Measurements from ENCODE around the gene BHMT2.
A peak's percentile ranks its signal among the peaks of the same experiment; 100 is the strongest.

The BHMT2 gene

DNA sequence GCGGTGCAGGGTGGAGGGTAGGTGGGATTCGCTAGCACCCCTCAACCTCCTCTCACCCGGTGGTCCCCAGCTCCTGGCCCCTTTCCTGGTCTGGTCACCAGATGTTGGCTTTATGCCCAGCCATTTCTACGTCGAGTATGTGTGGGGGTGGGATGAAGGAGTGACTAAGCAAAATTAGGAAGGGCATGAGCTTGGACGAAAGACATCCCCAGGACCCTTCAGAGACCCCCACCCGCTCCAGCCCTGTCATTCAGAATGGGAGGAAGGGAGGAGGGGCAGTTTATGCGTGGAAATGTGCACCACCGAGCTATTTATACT is 742 bp downstream of the BHMT2 start:
- DNase-seq: no peak

DNA sequence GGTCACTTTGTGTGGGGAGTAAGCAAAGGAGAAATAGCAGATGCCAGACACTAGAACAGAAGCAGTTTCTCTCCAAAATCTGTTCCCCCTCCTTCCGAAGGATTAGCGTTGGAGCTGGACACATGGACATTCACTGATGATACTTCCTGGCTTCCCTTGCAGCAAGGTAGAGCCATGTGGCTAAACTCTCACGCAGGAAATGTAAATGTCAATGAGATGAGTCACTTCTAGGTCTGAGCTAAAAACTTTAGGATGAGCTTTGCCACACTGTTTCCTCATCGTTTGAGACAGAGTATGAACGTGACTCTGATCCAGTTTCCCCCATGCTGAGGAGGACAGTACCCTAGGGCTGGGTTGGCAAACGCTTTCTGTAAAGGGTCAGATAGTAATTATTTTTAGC is 5.1 kb downstream of the BHMT2 start:
- DNase-seq: no peak

DNA sequence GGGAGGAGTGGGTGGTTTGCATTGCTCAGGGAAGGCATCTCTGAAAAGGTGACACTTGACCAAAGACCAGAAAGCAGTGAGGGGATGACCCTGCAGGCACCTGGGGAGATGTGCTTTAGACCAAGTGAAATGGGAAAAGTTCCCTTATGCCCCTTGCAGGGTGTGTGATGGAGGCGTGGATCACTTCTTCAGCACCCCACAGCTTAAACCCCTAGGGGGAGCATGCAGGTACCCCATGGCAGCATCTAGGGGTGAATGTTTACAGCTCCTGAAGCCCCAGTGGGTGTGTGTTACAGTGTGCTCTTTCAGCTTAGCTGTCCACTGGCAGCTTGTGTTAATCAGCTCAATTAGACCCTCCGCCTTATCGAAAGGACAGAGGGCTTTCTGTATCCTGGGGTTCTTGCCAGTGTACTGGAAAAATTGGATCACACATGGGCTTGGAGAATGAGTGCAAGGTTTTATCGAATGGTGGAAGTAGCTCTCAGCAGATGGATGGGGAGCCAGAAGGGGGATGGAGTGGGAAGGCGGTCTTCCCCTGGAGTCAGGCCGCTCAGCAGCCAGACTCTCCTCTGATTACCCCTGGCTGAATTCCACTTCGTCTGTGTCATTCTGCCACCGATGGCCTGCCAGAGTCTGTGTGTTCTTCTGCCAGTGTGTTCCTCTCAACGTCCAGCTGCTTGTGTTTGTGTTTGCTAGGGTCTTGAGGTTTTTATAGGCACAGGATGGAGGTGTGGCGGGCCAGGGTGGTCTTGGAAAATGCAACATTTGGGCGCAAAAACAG is 6.3 kb downstream of the BHMT2 start:
- no peak for DNase-seq

GRCh38 chr5:79076819-79077218 is 7.3 kb downstream of the BHMT2 start:
- DNase-seq: no peak

DNA sequence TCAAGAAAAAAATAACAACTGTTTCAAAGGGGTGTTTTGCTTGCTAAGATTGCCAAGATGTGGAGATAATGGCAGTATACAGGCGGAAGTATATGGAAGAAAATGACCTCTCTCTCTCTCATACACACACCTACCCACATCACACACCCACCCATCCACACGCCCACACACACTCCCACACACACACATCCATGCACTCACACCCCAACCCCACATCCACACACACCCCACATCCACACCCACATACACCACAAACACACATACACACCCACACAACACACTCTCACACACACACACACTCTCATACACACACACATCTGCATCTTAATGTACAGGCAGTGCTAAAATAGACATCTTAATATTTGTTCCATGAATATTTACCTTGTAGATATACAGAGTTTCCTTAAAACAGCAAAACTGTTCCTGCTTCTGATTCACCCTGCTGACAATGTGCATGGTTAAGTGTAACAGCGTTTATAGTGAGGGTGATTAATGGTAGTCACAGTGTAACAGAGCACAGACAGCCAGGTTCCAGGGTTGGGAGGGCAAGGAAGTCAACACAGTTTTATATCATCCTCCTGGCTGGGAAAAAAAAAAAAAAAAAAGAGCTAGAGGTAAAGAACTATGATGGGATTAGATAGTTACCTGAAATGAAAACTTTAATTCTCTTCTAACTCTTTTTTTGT is 8.3 kb downstream of the BHMT2 start:
- DNase-seq: no peak

DNA sequence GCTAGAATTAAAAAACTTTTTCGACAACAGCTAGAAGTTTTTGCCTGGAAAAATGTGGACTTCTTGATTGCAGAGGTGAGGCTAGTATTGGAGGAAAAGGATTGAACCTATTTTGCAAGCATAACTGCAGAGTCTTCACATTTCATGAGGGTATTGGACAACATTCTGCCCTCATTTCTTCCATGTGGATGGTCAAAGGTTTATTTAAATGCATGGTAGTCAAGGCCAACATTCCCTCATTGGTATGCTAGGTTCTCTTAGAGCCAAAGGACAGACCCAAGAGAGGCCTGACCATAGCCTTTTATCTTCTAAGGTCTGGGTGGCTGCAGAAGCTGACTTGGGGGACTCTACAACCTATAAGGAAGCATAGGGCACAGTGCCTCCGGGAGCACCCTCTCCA is 11.2 kb downstream of the BHMT2 start:
- DNase-seq: no peak

GRCh38 chr5:79081779-79082178 is 12.2 kb downstream of the BHMT2 start:
- no peak for DNase-seq

- no peak for DNase-seq
Observed at GRCh38 chr5:79086116-79086515, 16.5 kb downstream of the BHMT2 start.

DNA sequence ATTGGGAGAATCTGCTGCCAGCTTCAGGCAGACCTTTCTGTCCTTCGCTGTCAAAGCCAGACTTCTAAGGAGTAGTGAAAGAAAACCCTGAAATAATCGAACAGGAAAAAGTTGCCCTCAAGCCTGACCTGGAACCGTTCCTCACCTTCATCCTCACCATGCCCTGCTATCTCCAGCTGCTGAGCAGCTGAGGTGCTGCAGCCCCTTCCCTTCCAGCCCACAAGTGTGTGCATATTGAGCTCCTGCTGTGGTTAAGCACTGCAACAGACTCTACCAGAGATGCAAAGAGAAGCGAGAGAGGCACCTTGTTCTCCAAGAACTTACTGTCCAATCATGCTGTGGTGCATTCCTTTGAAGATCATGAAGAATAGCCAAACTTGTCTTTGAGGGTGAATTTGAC is 18.9 kb downstream of the BHMT2 start:
- DNase-seq: no peak

- DNase-seq: no peak
Observed at GRCh38 chr5:79091064-79091463, 21.5 kb downstream of the BHMT2 start.

DNA sequence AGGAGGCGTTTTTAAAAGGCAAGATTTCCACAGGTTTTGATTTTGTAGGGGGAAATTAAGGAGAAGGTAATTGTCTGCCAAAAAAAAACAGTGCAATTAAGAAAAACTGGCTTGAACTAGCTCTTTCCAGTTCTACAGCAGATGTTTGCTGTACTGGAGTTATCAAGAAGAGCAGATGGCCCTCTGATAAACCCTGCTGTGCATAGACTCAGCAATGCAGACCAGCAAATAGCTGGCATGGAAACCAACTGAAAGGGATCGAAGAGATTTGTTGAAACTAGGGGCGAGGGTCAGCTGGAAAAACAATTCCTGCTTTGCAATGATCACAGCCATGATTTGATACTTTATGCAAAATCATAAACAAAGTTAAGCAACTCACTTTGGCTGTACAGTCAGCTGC is 24.2 kb downstream of the BHMT2 start:
- DNase-seq: peak; percentile 85

DNA sequence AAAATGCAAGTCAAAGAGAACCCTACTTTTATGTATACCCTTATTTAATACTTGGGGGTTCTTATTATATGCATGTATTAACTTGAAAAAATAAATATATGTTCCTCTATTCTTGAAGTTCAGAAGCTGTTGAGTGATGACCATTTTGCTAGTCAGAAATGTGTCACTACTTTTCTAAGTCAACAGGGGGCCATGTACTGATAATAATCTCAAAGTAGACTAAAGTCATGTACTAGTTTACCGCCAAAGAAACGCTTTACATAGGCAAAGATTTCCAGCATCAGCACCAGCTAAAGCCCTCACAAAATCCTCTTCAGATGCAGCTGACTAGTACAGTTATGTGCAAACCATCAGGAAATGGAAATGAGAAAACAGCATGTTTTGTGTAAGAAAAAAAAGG is 36.3 kb downstream of the BHMT2 start:
- no peak for DNase-seq

DNA sequence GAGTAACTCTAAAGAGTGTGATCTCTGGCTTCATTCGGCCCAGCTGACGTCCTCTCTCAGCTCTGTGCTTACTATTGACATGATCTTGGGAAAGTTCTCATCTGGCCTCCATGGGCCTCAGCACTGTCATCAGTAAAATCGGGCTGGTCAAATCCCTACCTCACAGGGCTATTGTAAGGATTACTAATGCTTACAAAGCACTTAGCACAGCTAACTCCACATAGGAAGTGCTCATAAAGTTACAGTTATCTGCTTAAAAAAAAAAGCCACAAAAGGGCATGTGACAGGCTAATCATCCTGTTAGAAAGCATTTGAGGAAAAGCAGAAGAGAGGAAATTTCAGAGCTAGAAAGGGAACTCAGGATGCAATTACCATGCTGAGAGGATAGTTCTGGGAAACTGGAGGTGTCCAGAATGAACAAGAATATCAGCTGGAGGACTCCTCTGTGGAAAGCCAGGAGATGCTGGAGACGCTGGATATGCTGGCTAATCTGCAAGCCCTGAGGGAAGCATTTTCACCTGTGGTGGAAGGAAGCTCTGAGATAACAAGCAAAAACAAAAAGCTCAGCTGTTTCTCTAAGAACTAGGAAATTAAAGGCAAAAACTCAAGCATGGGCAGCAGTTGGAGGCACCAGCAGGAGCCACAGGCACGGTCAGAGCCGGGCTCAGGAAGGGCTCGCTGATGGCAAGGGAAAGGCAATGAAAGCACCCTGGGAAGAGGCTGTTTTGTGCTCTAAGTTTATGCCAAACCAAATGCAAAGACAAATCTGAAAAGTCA is 37.6 kb downstream of the BHMT2 start:
- no peak for DNase-seq

GRCh38 chr5:79108086-79108485 is 38.5 kb downstream of the BHMT2 start:
- DNase-seq: no peak

GRCh38 chr5:79108792-79109191 is 39.2 kb downstream of the BHMT2 start:
- DNase-seq: no peak

DNA sequence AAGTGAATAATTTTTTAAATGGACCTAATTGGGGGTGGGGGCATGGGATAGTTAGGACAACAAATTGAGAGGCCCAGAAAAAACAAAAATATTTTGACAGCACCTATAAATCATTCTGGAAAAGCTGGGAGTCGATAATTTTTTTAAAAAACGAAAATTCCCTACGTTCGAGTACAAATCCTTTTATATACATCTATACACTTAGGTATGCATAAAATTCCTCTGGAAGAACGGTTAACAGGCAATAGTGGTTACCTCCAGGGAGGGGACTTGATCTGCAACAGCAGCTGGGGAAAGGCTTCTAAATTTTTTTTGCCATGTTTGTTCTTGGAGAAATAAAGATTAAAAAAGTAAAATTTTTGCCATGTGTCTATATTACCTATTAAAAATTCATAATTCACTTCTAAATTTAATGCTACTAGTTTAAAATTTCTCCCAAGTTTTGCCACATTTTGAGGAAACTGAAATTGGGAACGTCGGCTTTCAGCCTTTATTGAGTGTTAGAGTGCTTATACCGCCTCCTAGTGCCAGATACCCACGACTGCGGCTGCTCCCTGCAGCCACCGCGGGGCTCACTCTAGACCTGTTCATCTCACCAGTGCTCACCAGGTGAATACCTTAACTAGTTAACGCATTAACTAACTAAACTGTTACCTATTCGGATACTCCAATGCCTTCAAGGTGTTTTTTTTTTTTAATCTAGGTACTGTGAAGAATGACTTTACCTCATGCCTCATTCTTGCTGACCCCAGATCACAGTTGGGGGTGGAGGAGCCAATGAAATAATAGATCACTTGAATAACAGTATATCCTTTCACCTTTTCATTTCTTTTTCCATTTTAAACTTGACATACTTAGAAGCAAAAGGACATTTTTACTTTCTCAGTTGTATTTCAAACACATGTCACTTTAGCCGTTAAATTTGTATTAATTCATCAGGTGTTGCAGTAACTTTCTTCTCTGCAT is 40.2 kb downstream of the BHMT2 start:
- DNase-seq: no peak

DNA sequence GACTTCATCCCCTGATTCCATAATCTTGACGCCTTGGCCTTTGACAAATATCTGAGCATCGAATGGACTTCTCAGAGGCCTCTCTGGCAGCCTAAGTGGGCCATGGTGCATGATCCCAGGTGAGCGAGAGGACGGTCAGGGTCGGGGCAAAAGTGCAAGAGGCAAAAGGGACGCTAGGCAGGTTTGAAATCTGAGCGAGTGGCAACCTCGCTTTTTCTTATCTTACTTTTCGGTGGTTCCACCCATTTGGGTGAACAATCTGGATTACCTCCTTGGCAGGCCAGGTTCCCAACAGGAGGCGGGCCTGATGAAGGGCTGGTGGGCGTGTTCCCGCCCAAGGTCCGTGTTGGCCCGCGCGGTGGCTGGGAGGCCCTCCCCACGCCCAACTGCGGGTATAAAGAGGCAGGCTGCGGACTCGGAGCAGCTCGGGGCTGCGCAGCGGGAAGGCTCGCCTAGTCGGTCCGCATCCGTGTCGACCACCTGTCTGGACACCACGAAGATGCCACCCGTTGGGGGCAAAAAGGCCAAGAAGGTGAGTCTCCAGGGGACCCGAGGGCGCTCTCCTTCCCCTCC is 41.9 kb downstream of the BHMT2 start, which contains the start of gene BHMT:
BHMT (plus strand) TSS at position 423 of the 573 bp plus-strand sequence; CDS start at position 500, 77 bp downstream.
- DNase-seq: no peak

GRCh38 chr5:79111960-79112702 is 42.6 kb downstream of the BHMT2 start:
- DNase-seq: no peak

- no peak for DNase-seq
Observed at GRCh38 chr5:79112703-79113058, 43.1 kb downstream of the BHMT2 start.

DNA sequence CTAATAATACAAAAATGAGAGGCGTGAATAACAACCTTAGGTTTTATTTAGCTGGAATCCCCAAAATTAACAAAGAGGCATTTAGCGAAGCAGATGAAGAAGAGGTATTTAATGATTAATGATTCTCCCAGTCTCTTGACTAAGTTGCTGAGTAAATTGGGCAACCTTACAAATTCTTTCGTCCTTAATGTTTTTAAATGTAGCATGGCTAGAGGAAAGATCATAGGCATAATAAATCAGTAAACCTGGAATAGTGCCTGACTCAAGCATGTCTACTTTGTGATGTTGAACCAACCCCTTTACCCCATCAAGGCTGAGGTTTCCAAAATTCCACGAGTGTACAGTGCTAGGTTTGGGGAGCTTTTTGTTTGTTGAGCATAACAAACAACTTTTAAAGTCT is 49.9 kb downstream of the BHMT2 start:
- DNase-seq: no peak

DNA sequence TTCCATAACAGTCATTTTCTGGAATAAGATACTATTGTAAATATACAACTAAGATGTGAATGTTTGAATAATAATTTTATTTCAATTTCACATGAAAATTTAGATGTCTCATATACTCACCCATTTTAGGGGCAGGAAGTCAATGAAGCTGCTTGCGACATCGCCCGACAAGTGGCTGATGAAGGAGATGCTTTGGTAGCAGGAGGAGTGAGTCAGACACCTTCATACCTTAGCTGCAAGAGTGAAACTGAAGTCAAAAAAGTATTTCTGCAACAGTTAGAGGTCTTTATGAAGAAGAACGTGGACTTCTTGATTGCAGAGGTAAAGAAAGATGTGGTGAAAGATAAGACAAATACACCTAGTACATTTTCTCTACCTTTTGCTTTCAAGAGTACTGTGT is 50.7 kb downstream of the BHMT2 start:
- DNase-seq: no peak

DNA sequence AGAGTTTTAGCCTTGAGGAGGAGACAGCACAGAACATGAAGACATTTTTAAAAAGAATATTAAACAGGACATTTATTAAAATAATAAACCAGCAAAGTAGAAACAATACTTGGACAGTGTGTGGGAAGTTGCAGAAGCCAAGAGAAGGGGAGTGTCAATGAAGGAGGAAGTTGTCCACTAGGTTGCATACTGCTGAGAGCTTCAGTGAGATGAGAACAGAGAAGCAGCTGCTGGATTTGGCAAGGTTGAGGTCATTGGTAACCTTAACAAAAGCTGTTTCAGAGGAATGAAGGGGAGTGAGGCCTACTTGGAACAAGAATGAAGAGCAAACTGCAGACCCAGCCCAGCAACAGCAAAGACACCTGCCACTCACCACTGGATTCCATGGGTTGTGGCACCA is 53.4 kb downstream of the BHMT2 start:
- no peak for DNase-seq

Measured in NCI-H2171 treated with DMSO at 0.1 percent for 48 hours (cell line).